Femur (tissue), 1 donor: Measurements from ENCODE around the gene COA1.
"Not testable (repeated sequence)": the region's sequence is repeated elsewhere in the genome, so short reads cannot be mapped to it uniquely, and the experiment has no call there.

Experiments
- DNase-seq: peaks from one replicate; pipeline ENCODE4 v3.0.0-alpha.2; 2017

COA1 gene, protein sequence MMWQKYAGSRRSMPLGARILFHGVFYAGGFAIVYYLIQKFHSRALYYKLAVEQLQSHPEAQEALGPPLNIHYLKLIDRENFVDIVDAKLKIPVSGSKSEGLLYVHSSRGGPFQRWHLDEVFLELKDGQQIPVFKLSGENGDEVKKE

DNA sequence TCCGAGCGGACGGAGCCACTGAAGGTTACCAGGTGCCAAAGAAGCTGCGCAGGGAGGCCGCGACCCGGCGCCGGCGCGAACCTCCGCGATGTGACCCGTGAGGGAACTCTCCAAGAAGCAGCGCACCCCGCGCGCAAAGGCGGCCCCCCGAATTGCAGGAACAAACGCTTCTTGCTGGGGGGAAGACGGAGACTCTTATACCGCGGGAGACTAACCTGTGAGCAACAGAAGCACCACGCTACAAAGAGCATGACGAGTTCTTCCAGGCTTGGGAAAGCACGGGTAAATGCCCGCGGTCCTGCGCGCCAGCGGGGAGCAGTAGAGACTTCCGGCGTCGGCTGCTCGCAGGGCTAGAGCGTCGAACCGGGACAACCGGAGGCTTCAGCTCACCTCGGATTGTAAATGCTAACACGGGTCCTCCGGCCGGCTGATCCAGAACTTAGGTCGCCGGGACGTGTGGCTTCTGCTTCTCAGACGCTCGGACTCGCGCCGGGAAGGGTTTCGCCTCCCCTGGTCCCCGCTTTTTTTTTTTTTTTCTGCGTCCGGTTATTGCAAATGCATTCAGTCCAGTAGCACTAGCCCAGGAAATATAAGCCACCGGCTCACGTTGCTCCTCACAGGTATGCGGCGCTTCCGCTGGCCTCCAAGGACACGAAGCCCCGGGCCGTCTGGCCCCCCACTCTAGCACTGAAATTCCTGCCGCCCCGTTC, at the start of gene COA1:
Gene COA1, minus strand, starts transcription at position 310 of the 710 bp plus-strand sequence. CDS start 80,909 bp downstream, outside the sequence.
- DNase-seq, result peak; percentile 91

DNA sequence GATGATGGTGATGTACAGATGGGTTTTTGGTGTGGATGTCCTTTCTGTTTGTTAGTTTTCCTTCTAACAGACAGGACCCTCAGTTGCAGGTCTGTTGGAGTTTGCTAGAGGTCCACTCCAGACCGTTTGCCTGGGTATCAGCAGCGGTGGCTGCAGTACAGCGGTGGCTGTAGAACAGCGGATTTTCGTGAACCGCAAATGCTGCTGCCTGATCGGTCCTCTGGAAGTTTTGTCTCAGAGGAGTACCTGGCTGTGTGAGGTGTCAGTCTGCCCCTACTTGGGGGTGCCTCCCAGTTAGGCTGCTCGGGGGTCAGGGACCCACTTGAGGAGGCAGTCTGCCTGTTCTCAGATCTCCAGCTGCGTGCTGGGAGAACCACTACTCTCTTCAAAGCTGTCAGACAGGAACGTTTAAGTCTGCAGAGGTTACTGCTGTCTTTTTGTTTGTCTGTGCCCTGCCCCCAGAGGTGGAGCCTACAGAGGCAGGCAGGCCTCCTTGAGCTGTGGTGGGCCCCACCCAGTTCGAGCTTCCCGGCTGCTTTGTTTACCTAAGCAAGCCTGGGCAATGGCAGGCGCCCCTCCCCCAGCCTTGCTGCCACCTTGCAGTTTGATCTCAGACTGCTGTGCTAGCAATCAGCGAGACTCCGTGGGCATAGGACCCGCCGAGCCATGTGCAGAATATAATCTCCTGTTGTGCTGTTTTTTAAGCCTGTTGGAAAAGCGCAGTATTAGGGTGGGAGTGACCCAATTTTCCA, 49.1 kb upstream of the COA1 start:
- DNase-seq, result not testable (repeated sequence)

DNA sequence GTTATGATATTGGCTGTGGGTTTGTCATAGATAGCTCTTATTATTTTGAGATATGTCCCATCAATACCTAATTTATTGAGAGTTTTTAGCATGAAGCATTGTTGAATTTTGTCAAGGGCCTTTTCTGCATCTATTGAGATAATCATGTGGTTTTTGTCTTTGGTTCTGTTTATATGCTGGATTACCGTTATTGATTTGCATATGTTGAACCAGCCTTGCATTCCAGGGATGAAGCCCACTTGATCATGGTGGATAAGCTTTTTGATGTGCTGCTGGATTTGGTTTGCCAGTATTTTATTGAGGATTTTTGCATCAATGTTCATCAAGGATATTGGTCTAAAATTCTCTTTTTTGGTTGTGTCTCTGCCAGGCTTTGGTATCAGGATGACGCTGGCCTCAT, 45.9 kb upstream of the COA1 start:
- not testable (repeated sequence) for DNase-seq

DNA sequence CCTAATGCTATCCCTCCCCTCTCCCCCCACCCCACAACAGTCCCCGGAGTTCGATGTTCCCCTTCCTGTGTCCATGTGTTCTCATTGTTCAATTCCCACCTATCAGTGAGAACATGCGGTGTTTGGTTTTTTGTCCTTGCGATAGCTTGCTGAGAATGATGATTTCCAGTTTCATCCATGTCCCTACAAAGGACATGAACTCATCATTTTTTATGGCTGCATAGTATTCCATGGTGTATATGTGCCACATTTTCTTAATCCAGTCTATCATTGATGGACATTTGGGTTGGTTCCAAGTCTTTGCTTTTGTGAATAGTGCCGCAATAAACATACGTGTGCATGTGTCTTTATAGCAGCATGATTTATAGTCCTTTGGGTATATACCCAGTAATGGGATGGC, 43.9 kb upstream of the COA1 start:
- DNase-seq, result not testable (repeated sequence)

DNA sequence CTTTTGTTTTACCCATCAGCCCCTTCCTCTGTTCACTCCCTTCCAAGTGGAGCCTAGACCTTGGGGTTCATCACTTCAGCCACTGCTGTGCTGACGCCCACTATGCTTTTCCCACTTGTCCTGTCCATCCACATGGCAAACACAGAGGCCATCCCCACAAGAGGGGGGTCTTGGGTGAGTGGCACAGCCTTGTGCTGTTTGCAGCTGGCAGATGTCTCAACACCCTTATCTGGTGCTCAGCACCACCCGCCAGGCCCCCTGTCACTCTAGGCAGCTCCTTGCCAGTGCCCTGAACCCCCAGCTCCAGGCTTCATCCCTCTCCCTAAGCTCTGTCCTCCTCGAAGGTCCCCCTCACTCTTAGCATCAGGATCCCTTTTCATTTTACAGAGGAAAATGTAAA, 42.2 kb upstream of the COA1 start:
- no peak for DNase-seq

DNA sequence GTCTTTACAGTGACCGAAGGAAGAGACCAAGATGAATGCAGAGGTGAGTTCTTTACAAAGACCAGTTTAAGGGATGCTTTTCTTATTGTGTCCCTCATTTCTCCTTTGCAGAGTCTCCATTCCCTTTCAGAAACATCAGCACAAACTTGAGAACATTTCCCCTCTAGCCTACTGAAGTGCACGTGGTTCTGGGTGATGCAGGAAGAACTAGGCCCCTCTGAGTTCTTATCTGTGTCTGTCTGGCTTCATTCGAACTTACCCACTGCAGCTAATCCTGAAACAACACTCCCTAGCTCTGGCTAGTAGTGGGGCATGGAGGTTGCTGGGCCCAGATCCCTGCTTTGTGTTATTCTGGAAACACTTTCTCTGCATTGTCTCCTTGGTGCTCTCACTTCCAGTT, 41.8 kb upstream of the COA1 start:
- DNase-seq, result no peak

DNA sequence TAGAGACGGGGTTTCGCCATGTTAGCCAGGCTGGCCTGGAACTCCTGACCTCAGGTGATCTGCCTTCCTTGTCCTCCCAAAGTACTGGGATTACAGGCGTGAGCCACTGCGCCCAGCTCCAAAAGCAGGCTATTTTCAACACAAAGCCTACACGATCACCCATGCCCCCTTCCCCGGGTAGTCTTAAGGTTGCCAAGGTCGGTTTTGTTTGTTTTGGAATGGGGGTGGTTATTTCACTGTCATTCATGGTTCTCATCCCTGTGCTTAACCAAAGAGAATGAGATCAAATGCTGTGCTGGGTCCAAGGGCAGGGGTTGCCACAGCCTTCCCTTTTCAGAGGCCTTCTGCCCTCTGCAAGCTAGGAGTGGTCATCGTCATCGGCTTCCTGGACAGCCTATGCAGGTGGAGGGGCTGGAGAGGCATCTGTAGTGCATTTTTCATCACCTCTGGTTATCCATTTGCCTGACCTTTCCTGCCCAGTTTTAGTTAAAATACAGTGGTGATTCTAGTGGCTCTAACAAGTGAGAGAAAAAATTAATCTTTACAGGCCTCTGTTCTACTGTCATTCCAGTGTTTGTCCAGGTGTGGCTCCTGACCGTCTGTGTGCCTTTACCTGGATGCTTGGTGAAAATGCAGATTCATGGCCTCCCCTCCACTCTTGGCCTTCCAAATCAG, 40.6 kb upstream of the COA1 start:
- DNase-seq, result no peak

DNA sequence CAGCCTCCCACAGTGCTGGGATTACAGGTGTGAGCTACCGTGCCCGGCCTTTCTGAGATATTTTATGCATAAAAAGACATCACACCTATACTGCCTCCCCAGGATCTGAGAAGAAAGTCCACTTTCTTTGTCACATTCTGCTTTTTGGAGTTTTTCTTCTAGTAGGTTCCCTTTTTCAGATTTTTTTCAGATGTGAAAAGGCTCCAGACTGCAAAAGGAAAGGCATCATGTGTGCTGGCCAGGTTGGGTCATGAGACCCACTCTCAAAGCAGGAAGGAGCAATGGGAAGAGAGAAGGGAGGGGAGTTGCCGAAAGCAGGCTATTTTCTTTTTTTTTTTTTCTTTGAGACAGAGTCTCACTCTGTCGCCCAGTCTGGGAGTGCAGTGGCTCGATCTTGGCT, 40.0 kb upstream of the COA1 start:
- no peak for DNase-seq

DNA sequence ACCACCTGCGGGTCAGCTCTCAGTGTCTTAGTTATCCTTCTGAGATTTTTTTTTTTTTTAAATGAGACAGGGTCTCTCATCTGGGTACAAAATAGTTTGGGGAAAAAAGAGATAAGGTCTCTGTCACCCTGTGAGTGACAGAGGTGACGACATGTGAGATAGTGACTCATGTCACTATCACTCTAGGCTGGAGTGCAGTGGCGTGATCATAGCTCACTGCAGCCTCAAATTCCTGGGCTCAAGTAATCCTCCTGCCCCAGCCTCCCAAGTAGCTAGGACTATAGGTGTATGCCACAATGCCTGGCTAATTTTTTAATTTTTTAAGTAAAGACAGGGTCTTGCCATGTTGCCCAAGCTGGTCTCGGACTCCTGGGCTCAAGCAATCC, 39.6 kb upstream of the COA1 start:
- no peak for DNase-seq

DNA sequence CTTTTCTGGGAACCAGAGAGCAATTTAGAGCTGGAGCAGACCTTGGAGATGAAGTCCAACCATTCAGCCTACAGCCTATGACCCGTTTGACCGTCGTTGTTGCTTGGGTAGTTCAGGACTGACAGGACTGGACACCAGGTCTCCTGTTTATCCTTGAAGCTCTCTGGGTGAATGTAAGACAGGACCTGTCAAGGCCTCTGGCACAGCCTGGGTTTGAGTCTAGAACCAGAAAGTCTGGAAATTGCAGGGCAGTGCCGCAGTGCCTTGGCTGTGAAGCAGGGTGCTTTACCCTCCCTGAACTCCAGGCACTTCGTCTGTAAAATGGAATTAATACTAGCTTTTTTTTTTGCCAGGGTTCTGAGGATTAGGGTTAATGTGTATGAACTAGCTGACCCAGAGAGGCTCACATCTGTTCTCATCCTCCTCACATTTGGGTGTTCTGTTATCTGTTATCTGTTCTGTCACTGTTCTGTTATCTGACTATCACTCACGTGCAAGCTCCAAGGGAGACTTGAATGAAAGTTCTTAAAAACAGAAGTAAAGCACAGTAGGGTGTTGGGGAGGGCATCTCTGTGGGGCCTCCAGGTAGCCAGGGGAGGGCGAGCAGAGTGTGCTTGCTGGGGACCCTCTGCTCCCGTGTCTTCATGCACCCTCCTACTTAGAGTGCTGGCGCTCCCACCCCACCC, 39.0 kb upstream of the COA1 start:
- DNase-seq, result no peak

DNA sequence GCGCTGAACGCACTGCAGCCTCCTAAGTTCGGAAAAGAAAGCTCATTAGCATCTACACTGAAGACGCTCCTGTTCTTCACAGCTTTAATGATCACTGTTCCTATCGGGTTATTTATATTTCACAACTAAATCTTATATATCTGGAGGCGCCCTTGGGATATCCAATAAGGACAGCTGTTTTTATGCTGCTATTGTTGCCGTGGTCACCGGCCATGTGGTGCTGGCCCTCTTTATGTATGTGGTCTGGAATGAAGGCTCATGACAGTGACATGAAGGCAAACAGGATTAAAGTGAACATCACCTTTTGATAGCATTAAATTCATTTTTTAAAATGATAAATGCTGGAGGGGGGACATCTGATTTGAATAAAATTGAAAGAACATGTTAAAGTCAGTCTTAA, 38.0 kb upstream of the COA1 start:
- DNase-seq, result no peak

DNA sequence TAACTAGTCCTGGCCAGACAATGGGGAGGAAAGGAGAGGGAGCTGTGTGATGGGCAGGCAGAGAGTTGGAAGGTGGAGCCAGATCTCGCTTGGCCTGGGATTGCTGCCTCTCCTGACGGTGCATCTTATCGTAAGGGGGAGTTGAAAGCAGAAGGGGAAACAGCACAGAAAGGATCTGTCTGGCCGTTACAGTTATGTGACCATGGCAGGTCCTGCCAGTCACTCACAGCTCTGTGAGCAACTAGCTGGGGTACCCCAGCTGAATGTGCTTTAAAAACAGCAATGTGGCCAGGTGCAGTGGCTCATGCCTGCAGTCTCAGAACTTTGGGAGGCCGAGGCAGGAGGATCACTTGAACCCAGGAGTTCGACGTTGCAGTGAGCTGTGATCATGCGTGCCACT, 37.2 kb upstream of the COA1 start:
- DNase-seq, result no peak

DNA sequence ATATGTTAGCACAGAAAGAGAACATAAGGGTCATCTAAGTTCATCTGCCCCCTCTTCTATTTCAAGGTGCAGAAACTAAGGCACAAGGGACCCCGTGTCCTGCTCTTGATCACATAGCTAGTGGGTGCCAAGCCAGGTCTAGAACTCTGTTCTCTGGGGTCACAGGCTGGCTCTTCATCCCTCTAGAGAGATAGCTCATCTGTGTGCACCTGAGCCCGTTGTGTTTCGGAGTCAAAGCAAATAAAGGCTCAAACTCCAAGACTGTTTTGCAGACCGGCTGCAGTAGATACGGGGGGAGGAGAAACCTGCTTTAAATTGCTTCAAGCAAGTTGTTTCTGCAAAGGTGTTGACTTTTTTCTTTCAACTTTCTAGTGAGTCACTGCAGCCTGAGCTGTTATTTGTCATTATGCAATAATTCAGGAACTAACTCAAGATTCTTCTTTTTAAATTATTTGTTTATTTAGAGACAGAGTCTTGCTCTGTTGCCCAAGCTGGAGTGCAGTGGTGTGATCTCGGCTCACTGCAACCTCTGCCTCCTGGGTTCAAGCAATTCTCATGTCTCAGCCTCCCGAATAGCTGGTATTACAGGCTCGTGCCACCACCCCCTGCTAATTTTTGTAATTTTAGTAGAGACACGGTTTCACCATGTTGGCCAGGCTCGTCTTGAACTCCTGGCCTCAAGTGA, 35.6 kb upstream of the COA1 start:
- DNase-seq, result no peak

DNA sequence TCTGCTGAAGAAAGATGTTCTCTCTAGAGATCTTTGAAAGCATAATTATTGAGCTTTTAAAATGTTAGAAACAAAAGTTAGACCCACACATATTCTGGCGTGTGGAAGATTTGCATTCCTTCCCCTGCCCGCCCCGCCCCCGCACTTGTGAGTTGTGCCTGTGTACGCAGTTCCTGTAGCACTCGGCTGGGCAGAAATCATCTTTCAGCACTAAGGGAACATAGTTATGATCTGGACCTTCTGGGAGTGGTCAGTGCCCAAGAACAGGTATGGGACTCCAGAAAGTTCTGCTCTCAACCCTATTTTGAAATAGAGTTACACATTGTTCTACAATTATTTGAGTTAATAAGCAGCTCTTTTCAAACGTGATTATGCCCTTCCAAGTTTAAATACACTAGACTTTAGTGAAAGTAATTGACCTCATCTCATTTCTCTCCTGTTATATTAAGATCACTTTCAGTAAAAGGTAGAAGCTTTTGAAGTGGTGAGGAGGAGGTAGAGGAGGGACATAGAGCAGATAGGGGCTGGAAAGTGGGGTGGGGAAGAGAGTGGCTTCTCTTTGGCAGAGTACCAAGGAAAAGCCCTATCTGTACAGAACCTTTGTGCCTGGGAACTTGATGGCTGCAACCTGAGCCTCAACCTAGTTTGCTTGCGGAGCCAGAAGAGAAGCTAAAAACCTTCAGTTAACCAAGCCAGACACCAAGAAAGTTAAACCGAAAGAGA, 34.9 kb upstream of the COA1 start:
- no peak for DNase-seq

DNA sequence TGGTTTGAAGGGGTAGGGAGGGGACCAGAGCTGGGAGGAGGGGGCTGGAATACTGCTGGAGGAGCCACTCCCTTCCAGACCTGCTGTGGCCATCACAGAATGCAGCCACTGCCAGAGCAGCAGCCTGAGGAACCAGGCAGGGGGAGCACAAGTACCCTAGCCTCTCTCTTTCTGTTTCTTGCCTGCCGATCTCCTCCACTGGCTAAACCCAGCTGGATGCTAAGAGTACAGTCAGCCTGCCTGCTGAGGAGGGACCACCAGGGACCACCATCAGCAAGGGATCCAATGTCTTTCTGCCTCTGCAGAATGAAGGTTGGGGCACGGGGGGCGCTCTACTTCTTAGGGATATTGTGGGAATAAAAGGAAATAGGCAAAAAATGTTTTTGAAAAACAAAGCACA, 33.9 kb upstream of the COA1 start:
- no peak for DNase-seq

DNA sequence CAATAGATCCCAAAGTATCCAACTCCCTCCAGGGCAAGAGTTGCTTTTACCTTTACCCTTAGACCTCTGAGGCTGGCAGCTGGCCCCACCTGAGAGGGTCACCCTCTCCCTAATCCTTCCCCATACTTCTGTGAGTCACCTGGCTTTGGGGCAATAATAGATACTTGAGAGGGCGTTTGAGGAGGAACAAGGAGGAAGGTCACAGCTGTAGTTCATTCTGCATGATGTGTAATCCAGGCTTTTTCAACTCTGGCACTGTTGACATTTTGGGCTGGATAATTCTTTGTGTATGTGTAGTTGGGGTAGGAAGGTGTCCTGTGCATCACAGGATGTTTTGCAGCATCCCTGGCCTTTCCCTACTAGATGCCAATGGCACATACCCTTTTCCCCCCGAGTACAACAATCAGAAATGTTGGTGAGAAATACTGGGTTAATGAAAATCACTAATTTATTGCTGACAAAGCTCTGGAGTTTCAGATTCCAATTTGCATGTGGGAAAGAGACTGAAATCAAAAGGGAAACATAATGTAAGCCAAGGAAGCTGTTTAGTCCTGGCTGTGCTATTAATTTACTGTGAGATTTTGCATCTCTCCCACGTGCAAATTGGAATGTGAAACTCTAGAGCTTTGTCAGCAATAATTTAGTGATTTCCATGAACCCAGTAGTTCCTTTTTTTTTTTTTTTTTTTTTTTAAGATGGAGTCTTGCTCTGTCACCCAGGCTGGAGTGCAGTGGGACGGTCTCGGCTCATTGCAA, 32.8 kb upstream of the COA1 start:
- no peak for DNase-seq

DNA sequence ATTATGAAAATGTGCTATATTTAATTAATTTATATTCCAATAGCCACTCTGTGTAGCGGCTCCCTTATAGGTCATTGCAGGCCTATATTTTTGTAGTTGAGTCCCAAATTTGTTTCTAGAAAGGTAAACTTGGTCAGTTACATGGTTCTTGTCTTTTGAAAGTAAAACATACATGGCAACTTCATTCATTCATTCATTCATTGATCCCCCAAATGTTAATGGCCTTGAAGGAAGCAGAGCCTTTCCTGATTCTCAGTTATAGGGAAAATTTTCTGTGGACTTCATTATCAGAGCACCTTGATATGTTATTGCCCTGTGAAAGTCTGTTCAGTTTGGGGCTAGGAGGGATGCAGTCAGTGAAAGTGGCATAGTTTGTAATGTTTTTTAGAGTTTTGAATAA, 32.1 kb upstream of the COA1 start:
- no peak for DNase-seq

DNA sequence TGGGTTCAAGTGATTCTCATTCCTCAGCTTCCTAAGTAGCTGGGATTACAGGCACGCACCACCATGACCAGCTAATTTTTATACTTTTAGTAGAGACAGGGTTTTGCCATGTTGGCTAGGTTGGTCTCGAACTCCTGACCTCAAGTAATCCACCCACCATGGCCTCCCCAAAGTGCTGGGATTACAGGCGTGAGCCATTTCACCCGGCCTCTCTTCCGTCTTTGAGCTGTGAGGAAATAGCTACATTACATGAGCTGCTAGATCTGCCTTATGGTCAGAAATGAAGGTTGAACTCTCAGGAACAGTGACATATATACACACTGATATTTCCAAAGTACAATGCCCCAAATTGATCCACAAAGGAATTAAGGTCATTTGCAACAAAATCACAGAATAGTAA, 31.5 kb upstream of the COA1 start:
- no peak for DNase-seq

DNA sequence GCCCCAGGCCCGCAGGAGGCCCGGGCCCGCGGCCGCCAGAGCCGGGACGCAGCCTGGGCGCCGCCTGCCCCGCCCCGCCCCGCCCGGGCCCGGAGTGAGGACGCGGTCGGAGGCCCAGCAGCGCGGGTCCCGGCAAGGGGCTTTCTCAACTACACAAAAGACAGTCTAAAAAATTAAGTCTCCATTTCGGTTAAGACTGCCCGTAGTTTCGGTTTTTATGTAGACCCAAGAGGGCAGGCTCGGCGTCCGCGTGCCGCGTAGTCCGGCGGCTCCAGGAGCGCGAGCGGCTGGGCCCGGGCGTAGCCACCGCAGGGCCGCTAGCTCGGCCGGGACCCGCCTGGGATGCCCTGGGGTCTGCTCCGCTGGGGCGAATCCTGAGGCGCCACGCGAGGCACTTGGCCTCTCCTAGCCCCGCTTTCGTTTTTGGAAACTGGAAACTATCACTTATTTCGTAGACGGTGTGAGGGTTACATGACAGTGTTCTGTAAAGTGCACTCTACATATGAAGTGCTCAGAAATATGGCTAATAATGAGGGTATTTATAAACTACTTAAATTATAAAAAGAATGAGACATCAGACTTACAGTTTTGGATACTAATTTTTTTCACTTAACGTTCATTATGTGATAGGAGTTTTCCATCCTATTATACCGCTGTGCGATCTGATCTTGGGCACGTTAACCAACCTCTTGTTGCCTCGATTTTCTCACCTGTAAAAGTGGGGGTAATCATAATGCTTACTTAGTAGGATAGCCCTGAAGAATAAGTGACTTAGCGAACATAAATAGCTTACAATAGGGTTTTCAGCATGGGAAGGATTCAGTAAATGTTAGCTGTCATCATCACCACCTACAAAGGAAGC, 29.7 kb upstream of the COA1 start:
- DNase-seq, result peak; percentile 56
